A549 (cell line): Measurements from ENCODE around the gene KANSL3.

ENCODE experiments used
- EP300 ChIP-seq, 2 experiments: fragments of >200 bp; sonication (Bioruptor Twin); formaldehyde crosslinking; IDR thresholded peaks; 2 replicates in 1 of 2; 3 replicates in 1 of 2; pipeline ENCODE4 v1.6.1; 2016 to 2017
- JUN ChIP-seq, 2 experiments: fragments of >200 bp; sonication (Bioruptor Twin); formaldehyde crosslinking; IDR thresholded peaks; 2 replicates in 1 of 2; 3 replicates in 1 of 2; pipeline ENCODE4 v1.6.1; 2016 to 2017
- POLR2A ChIP-seq: IDR thresholded peaks from 2 replicates; pipeline ENCODE4 v1.6.1; 2012; ENCODE audit warnings: mild to moderate bottlenecking, low read length
- RAD21 ChIP-seq, 2 experiments: fragments of >200 bp in 1 of 2; sonication (Bioruptor Twin) in 1 of 2; formaldehyde crosslinking in 1 of 2; IDR thresholded peaks in 1 of 2; conservative IDR thresholded peaks in 1 of 2; 2 replicates in 1 of 2; 3 replicates in 1 of 2; pipeline ENCODE4 v1.6.1; 2012 to 2018; ENCODE audit warnings: inconsistent platforms in 1 of 2
- TF ChIP-seq, protein P1 (sequence below): fragments of >200 bp; sonication (Bioruptor Twin); formaldehyde crosslinking; IDR thresholded peaks from 3 replicates; pipeline ENCODE4 v1.5.1; 2016
- TF ChIP-seq, protein P2 (sequence below): fragments of 200-600 bp; sonication (generic); IDR thresholded peaks from 2 replicates; pipeline ENCODE4 v1.6.1; 2016; ENCODE audit warnings: antibody characterized with exemption, mild to moderate bottlenecking, moderate library complexity

DNA sequence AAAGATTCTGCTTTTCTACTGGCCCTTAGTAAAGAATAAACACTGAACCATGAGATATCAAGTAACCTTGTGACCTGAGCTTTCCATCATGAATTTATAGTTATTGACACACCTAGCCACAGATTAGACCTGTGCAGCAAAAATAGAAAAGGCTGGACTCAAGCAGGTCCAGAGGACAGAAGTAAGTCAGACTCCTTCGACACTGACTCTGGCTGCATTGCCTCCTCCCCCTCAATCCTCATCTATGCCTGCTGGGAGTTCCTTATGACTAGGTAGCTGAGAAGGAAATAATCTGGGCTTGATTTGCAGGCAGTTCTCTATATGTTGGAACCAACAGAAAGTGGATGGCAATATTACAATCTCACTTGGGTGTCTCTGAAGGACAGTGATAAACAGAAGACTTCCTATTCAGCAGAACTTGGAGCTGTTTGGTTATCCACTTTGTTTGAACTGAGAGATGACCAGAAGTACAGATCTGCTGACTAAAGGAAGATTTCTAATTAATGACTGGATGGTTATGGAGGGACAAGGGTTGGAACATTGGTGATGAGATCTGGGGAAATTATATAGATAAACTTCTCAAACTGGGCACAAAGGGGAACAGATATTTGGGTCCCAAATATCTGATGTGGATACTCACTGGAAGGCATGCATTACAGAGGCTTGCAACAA lies 62.2 kb downstream of the KANSL3 start:
- TF ChIP-seq, protein P1, sequence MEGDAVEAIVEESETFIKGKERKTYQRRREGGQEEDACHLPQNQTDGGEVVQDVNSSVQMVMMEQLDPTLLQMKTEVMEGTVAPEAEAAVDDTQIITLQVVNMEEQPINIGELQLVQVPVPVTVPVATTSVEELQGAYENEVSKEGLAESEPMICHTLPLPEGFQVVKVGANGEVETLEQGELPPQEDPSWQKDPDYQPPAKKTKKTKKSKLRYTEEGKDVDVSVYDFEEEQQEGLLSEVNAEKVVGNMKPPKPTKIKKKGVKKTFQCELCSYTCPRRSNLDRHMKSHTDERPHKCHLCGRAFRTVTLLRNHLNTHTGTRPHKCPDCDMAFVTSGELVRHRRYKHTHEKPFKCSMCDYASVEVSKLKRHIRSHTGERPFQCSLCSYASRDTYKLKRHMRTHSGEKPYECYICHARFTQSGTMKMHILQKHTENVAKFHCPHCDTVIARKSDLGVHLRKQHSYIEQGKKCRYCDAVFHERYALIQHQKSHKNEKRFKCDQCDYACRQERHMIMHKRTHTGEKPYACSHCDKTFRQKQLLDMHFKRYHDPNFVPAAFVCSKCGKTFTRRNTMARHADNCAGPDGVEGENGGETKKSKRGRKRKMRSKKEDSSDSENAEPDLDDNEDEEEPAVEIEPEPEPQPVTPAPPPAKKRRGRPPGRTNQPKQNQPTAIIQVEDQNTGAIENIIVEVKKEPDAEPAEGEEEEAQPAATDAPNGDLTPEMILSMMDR = no peak
- TF ChIP-seq RAD21 (conservative IDR thresholded peaks at IDR 0.05 in 1 of 2, IDR thresholded peaks at IDR 0.05 in 1 of 2) (no peak), POLR2A (no peak), JUN (IDR thresholded peaks at IDR 0.05) (no peak), EP300 (IDR thresholded peaks at IDR 0.05) (no peak)
- TF ChIP-seq, protein P2, sequence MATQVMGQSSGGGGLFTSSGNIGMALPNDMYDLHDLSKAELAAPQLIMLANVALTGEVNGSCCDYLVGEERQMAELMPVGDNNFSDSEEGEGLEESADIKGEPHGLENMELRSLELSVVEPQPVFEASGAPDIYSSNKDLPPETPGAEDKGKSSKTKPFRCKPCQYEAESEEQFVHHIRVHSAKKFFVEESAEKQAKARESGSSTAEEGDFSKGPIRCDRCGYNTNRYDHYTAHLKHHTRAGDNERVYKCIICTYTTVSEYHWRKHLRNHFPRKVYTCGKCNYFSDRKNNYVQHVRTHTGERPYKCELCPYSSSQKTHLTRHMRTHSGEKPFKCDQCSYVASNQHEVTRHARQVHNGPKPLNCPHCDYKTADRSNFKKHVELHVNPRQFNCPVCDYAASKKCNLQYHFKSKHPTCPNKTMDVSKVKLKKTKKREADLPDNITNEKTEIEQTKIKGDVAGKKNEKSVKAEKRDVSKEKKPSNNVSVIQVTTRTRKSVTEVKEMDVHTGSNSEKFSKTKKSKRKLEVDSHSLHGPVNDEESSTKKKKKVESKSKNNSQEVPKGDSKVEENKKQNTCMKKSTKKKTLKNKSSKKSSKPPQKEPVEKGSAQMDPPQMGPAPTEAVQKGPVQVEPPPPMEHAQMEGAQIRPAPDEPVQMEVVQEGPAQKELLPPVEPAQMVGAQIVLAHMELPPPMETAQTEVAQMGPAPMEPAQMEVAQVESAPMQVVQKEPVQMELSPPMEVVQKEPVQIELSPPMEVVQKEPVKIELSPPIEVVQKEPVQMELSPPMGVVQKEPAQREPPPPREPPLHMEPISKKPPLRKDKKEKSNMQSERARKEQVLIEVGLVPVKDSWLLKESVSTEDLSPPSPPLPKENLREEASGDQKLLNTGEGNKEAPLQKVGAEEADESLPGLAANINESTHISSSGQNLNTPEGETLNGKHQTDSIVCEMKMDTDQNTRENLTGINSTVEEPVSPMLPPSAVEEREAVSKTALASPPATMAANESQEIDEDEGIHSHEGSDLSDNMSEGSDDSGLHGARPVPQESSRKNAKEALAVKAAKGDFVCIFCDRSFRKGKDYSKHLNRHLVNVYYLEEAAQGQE = no peak
